ENCODE measurements around the gene PAX5. TPM values are rescaled to one million over a fixed set of nuclear protein-coding genes. Genes with fewer than 3 reads are reported as not detected.

PAX5 gene
- total and polyA plus RNA-seq, 2 of the 13 experiments (the other 11 are each of a cell fraction or from before 2014, with no cell fraction given), result not detected

GRCh38 chr9:37080165-37080628 lies 46.1 kb upstream of the PAX5 start (continued):
- TF ChIP-seq AHDC1 (CRISPR knock-in tag; IDR thresholded peaks at IDR 0.05; ENCODE audit: borderline replicate concordance), result 0 out of 2 replicates have a peak, but pooled peaks have one; percentile 24
- peak; percentile 50; the same call in 1 of the 2 replicates for TF ChIP-seq SALL1 (CRISPR knock-in tag; IDR thresholded peaks at IDR 0.05)
- 0 out of 2 replicates have a peak, but pooled peaks have one; percentile 27 for TF ChIP-seq FOXJ3 (CRISPR knock-in tag; IDR thresholded peaks at IDR 0.05; ENCODE audit: borderline replicate concordance)
- TF ChIP-seq ZNF772 (CRISPR knock-in tag; IDR thresholded peaks at IDR 0.05), result peak; percentile 69
- 0 out of 2 replicates have a peak, but pooled peaks have one; percentile 50 for TF ChIP-seq AHR (CRISPR knock-in tag; IDR thresholded peaks at IDR 0.05)
- peak; percentile 14; the same call in 1 of the 2 replicates for TF ChIP-seq MXD3 (CRISPR knock-in tag; IDR thresholded peaks at IDR 0.05)
- TF ChIP-seq PHF8 (CRISPR knock-in tag; IDR thresholded peaks at IDR 0.05), result peak; percentile 22; the same call in 1 of the 2 replicates
- 0 out of 2 replicates have a peak, but pooled peaks have one; percentile 46 for TF ChIP-seq NAIF1 (CRISPR knock-in tag; IDR thresholded peaks at IDR 0.05; ENCODE audit: borderline replicate concordance)
- TF ChIP-seq ZNF280B (CRISPR knock-in tag; IDR thresholded peaks at IDR 0.05; ENCODE audit: borderline replicate concordance), result peak; percentile 61
- TF ChIP-seq ZNF740 (CRISPR knock-in tag; IDR thresholded peaks at IDR 0.05), result 0 out of 2 replicates have a peak, but pooled peaks have one; percentile 32
- TF ChIP-seq ZFP90 (CRISPR knock-in tag; IDR thresholded peaks at IDR 0.05; ENCODE audit: borderline replicate concordance), result peak; percentile 87
- 0 out of 2 replicates have a peak, but pooled peaks have one; percentile 25 for TF ChIP-seq ZNF329 (CRISPR knock-in tag; IDR thresholded peaks at IDR 0.05; ENCODE audit: low read depth)
- TF ChIP-seq ZNF296 (CRISPR knock-in tag; conservative IDR thresholded peaks at IDR 0.05), result 0 out of 2 replicates have a peak, but pooled peaks have one; percentile 40
- peak; percentile 70; the same call in 1 of the 2 replicates for TF ChIP-seq NKX3-1 (CRISPR knock-in tag; IDR thresholded peaks at IDR 0.05)
- TF ChIP-seq HOXA5 (CRISPR knock-in tag; IDR thresholded peaks at IDR 0.05), result 0 out of 2 replicates have a peak, but pooled peaks have one; percentile 24
- TF ChIP-seq GLI4 (CRISPR knock-in tag; IDR thresholded peaks at IDR 0.05; ENCODE audit: borderline replicate concordance), result peak; percentile 59; the same call in 1 of the 2 replicates
- 0 out of 2 replicates have a peak, but pooled peaks have one; percentile 36 for TF ChIP-seq ZSCAN30 (CRISPR knock-in tag; IDR thresholded peaks at IDR 0.05)
- TF ChIP-seq THAP8 (CRISPR knock-in tag; IDR thresholded peaks at IDR 0.05; ENCODE audit: borderline replicate concordance), result 0 out of 2 replicates have a peak, but pooled peaks have one; percentile 56
- 0 out of 2 replicates have a peak, but pooled peaks have one; percentile 27 for TF ChIP-seq ZBTB7B (CRISPR knock-in tag; IDR thresholded peaks at IDR 0.05)

Measured in HepG2 (cell line).